Prostate gland (tissue), 2 donors: Measurements from ENCODE around the gene DBN1.

Source experiments
- POLR2A ChIP-seq: fragments of 450-650 bp; IDR thresholded peaks from one replicate; pipeline ENCODE4 v1.6.1; 2016; ENCODE audit warnings: antibody characterized with exemption, mild to moderate bottlenecking
- POLR2AphosphoS5 ChIP-seq: sonication (generic); formaldehyde crosslinking; IDR thresholded peaks from one replicate; pipeline ENCODE4 v1.6.1; 2017; ENCODE audit warnings: antibody characterized with exemption
- TF ChIP-seq, protein P1 (sequence below), 4 experiments: fragments of 200-600 bp in 2 of 4; fragments of 450-650 bp in 2 of 4; sonication (generic) in 2 of 4; IDR thresholded peaks; 1 replicate in 3 of 4; 2 replicates in 1 of 4; pipeline ENCODE4 v1.5.1; 2016 to 2019; ENCODE audit warnings: antibody characterized with exemption in 4 of 4, mild to moderate bottlenecking in 2 of 4, moderate library complexity in 2 of 4

DNA sequence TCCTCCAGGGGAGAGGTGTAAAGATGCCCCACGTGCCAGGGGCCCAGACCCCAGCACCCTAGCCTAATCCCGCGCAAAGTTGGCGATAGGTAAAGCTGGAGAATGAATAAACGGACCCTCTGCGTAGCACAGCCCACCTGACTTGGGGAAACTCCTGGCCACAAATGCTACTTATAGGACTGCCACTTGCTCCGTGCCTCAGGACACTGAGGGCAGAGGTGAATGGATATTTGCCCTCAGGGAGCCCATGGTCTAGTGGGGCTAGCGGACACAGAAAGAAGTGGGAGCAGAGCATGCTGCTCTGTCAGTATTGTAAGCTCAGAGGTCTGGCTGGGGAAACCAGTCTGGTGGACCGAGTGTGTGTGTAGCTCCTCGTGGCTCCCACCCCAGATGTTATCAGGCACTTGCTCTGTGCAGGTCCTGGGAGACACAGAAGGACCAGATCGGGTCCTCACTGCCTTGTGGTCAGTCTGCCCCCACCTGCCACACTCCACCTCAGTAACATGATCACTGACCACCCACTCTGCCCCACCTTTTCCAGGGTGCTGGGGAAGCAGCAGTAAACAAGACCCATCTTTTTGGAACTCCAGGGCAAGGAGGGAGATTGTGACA is 46.1 kb downstream of the DBN1 start:
- no peak for TF ChIP-seq POLR2A
- TF ChIP-seq, protein P1, sequence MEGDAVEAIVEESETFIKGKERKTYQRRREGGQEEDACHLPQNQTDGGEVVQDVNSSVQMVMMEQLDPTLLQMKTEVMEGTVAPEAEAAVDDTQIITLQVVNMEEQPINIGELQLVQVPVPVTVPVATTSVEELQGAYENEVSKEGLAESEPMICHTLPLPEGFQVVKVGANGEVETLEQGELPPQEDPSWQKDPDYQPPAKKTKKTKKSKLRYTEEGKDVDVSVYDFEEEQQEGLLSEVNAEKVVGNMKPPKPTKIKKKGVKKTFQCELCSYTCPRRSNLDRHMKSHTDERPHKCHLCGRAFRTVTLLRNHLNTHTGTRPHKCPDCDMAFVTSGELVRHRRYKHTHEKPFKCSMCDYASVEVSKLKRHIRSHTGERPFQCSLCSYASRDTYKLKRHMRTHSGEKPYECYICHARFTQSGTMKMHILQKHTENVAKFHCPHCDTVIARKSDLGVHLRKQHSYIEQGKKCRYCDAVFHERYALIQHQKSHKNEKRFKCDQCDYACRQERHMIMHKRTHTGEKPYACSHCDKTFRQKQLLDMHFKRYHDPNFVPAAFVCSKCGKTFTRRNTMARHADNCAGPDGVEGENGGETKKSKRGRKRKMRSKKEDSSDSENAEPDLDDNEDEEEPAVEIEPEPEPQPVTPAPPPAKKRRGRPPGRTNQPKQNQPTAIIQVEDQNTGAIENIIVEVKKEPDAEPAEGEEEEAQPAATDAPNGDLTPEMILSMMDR (IDR thresholded peaks at IDR 0.05) = no peak
- no peak for TF ChIP-seq POLR2AphosphoS5
